Endothelial cell of umbilical vein (primary cell): Measurements from ENCODE around the gene KCTD18. TPM values are rescaled to one million over a fixed set of nuclear protein-coding genes. Genes with fewer than 3 reads are reported as not detected.

Experiments
- BruUV-seq: library from RNA; stranded (reverse); fragments of 400-500 nt; replicated peaks from 2 replicates; lab custom pipeline; 2021; lab: Mats Ljungman, UMichigan
- CTCF ChIA-PET: fragments of 300-600, 350-600 bp; sonication (Branson Sonifier 250); formaldehyde crosslinking; loops from one replicate; lab custom pipeline; 2021; ENCODE audit warnings: antibody characterized with exemption, inconsistent platforms; lab: Charles Lee
- POLR2A ChIA-PET: fragments of 300-600, 350-600 bp; sonication (Branson Sonifier 250); formaldehyde crosslinking; loops from one replicate; lab custom pipeline; 2021; ENCODE audit warnings: antibody characterized with exemption, inconsistent platforms; lab: Charles Lee
- DNase-seq: peaks from one replicate; pipeline ENCODE4 v3.0.0-alpha.2; 2011; ENCODE audit warnings: low read depth, low spot score
- FAIRE-seq: peaks from 2 replicates; lab custom pipeline; 2011; peaks lifted over from hg19 to GRCh38; lab: Jason Lieb, UNC
- H2AFZ ChIP-seq: 2 replicates; pipeline ENCODE4 v1.6.0; 2012; ENCODE audit warnings: low read depth, low read length, control low read depth, inconsistent platforms
- H3K27ac ChIP-seq: 2 replicates; pipeline ENCODE4 v1.5.1; 2011; ENCODE audit warnings: low read depth, mild to moderate bottlenecking, control low read depth, low read length, moderate library complexity; ENCODE audit not compliant: insufficient read depth
- H3K27me3 ChIP-seq, 2 experiments: 2 replicates each; pipeline versions ENCODE4 v1.6.0 to v1.6.1; 2011; ENCODE audit warnings: low read length in 2 of 2, mixed read lengths in 1 of 2; ENCODE audit not compliant: control insufficient read depth in 2 of 2, insufficient read depth in 2 of 2
- H3K36me3 ChIP-seq, 2 experiments: 2 replicates in 1 of 2; 3 replicates in 1 of 2; pipeline ENCODE4 v1.5.1; 2011; ENCODE audit warnings: low read length in 2 of 2, mild to moderate bottlenecking in 1 of 2, moderate library complexity in 1 of 2; ENCODE audit not compliant: control insufficient read depth in 2 of 2, insufficient read depth in 2 of 2; ENCODE audit errors: extremely low read depth in 1 of 2
- H3K4me1 ChIP-seq: 3 replicates; pipeline ENCODE4 v1.5.1; 2011; ENCODE audit warnings: mild to moderate bottlenecking, low read length; ENCODE audit not compliant: control insufficient read depth, insufficient read depth; ENCODE audit errors: extremely low read depth
- H3K4me2 ChIP-seq: 2 replicates; pipeline ENCODE4 v1.6.1; 2011; ENCODE audit warnings: low read length, control low read depth, mixed read lengths; ENCODE audit not compliant: insufficient read depth
- H3K4me3 ChIP-seq, 3 experiments: fragments of 200-600 bp in 1 of 3; sonication (generic), shearing (Covaris generic) in 1 of 3; replicated peaks in 1 of 3; 2 replicates each; pipeline ENCODE4 v1.5.1; 2011 to 2016; ENCODE audit warnings: control low read depth in 3 of 3, low read length in 3 of 3, mild to moderate bottlenecking in 2 of 3, inconsistent platforms in 1 of 3, low read depth in 1 of 3, moderate library complexity in 1 of 3; ENCODE audit not compliant: insufficient read depth in 1 of 3
- H3K79me2 ChIP-seq: 2 replicates; pipeline ENCODE4 v1.6.0; 2012; ENCODE audit warnings: low read length, inconsistent platforms; ENCODE audit not compliant: control insufficient read depth, insufficient read depth
- H3K9ac ChIP-seq: replicated peaks from 2 replicates; pipeline ENCODE3; 2011; ENCODE audit warnings: low read length, control low read depth; ENCODE audit not compliant: insufficient read depth; ENCODE audit errors: extremely low read depth
- H3K9me1 ChIP-seq: replicated peaks from 3 replicates; pipeline ENCODE4 v1.6.0; 2011; ENCODE audit warnings: mild to moderate bottlenecking, low read length; ENCODE audit not compliant: control insufficient read depth, insufficient read depth; ENCODE audit errors: extremely low read depth
- H3K9me3 ChIP-seq: replicated peaks from 2 replicates; pipeline ENCODE4 v1.5.1; 2012; ENCODE audit warnings: low read length, inconsistent platforms; ENCODE audit not compliant: control insufficient read depth, insufficient read depth
- H4K20me1 ChIP-seq: replicated peaks from 2 replicates; pipeline ENCODE3; 2011; ENCODE audit warnings: mild to moderate bottlenecking, low read length; ENCODE audit not compliant: control insufficient read depth, insufficient read depth; ENCODE audit errors: extremely low read depth
- CTCF ChIP-seq, 2 donors: IDR thresholded peaks; 1 replicate in 1 of 2; 2 replicates in 1 of 2; pipeline ENCODE4 v1.5.1; 2011; ENCODE audit warnings: low read length in 2 of 2, mild to moderate bottlenecking in 2 of 2, moderate library complexity in 2 of 2, control low read depth in 1 of 2, inconsistent platforms in 1 of 2, low read depth in 1 of 2; ENCODE audit not compliant: insufficient read depth in 1 of 2; ENCODE audit errors: extremely low read depth in 1 of 2
- EZH2 ChIP-seq: IDR thresholded peaks from 2 replicates; pipeline ENCODE4 v1.6.1; 2012; ENCODE audit warnings: borderline replicate concordance, low read depth, mild to moderate bottlenecking, moderate library complexity, low read length, inconsistent platforms; ENCODE audit not compliant: severe bottlenecking
- FOS ChIP-seq: IDR thresholded peaks from 2 replicates; pipeline ENCODE4 v1.6.1; 2011; ENCODE audit warnings: mild to moderate bottlenecking, low read length, moderate library complexity, borderline replicate concordance; ENCODE audit not compliant: insufficient read depth
- GATA2 ChIP-seq: IDR thresholded peaks from 2 replicates; pipeline ENCODE4 v1.7.0; 2011; ENCODE audit warnings: low read depth, mild to moderate bottlenecking, moderate library complexity, mixed read lengths, low read length; ENCODE audit not compliant: insufficient read length, insufficient read depth
- JUN ChIP-seq: IDR thresholded peaks from 2 replicates; pipeline ENCODE4 v1.6.1; 2011; ENCODE audit warnings: borderline replicate concordance, low read depth; ENCODE audit not compliant: insufficient read length, insufficient read depth
- MAX ChIP-seq: IDR thresholded peaks from 2 replicates; pipeline ENCODE4 v1.6.1; 2011; ENCODE audit not compliant: insufficient read depth, insufficient read length
- MYC ChIP-seq: IDR thresholded peaks from one replicate; pipeline ENCODE4 v1.6.1; 2011; ENCODE audit warnings: mild to moderate bottlenecking, low read depth, low read length
- POLR2A ChIP-seq: IDR thresholded peaks from 2 replicates; pipeline ENCODE4 v1.6.1; 2012; ENCODE audit warnings: low read depth, mild to moderate bottlenecking, control low read depth, low read length
- POLR2AphosphoS5 ChIP-seq: IDR thresholded peaks from 2 replicates; pipeline ENCODE4 v1.6.1; 2012; ENCODE audit warnings: low read depth, mild to moderate bottlenecking, control low read depth, low read length, moderate library complexity; ENCODE audit not compliant: insufficient read depth
- dilution Hi-C: fragments of 300-500 bp; cut with MboI; formaldehyde crosslinking; loops from one replicate; pipeline ENCODE4 v1.15.0; 2019; ENCODE audit warnings: low sequenced_read_pairs; ENCODE audit not compliant: extremely low pct_ligation_motif_present
- intact Hi-C: fragments of 100-400 bp; cut with micrococcal nuclease; formaldehyde crosslinking; loops from one replicate; pipeline ENCODE4 v1.10.0; 2022
- polyA plus RNA-seq, 4 experiments: library from polyadenylated mRNA; depleted of rRNA in 3 of 4; stranded (reverse) in 3 of 4; unstranded in 1 of 4; fragments of >200 nt; gene quantifications; 2 replicates each; pipeline versions ENCODE4 v1.2.1 to v1.2.3, GENCODE V29; 2011 to 2012; ENCODE audit warnings: missing spikeins in 1 of 4
- total RNA-seq: library from RNA; stranded (reverse); gene quantifications from 2 replicates; pipeline ENCODE4 v1.2.3, GENCODE V29; 2021

KCTD18 gene
- total and polyA plus RNA-seq, 2 donors (not counting 3 experiments of a cell fraction or from before 2014, with no cell fraction given) = 2.6 to 6.6 TPM

DNA sequence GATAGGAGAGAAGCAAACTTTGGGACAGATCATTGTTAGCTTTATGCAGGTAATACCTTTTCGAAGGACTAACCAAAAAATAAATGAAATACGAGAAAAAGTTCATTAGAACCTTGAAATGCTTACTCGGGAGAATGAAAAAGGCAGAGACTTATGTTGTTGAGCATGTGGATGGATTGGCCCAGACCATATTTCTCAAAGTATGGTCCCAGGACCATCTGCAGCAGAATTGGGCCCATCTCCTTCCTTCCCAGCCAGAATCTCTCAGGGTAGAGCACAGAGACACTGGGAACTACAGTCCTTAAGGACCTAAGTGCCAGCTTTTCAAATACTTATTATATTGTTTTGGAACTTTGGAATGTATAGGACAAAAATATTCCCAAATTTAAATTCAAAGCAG, 50.8 kb downstream of the KCTD18 start:
- ChIA-PET CTCF (no interaction called here), POLR2A (no interaction called here)
- dilution Hi-C loops = no loop called here
- intact Hi-C loops = loop anchor here (5.0 kb wide), 1 partner anchor 152 kb away; the partner anchor contains the start of gene SPATS2L
- TF ChIP-seq EZH2 = no peak
- no peak for TF ChIP-seq JUN
- TF ChIP-seq GATA2 = no peak
- no peak for TF ChIP-seq MYC
- no peak for TF ChIP-seq POLR2A
- TF ChIP-seq MAX = no peak
- TF ChIP-seq POLR2AphosphoS5 = no peak
- TF ChIP-seq CTCF (IDR thresholded peaks at IDR 0.05; ENCODE audit: extremely low read depth in 1 of 2, insufficient read depth in 1 of 2, low read depth in 1 of 2, low read length in 2 of 2) = no peak
- TF ChIP-seq FOS = no peak
- no peak overlapping the region for H3K9ac ChIP-seq
- DNase-seq = no peak
- no peak overlapping the region for H3K27ac ChIP-seq
- H3K36me3 ChIP-seq = peaks cover 0 to 2% of the 10 kb centered on the region in 2 experiments
- H3K9me1 ChIP-seq = no peaks in the 10 kb centered on the region
- FAIRE-seq = no peak
- no peaks in the 10 kb centered on the region for H3K79me2 ChIP-seq
- H4K20me1 ChIP-seq = no peaks in the 10 kb centered on the region
- BruUV-seq = no TSS peak
- H3K4me1 ChIP-seq = peaks cover 6% of the 10 kb centered on the region
- H2AFZ ChIP-seq = no peak overlapping the region
- no peaks in the 10 kb centered on the region for H3K27me3 ChIP-seq
- no peak overlapping the region for H3K4me2 ChIP-seq
- H3K4me3 ChIP-seq = no peak overlapping the region
- no peaks in the 10 kb centered on the region for H3K9me3 ChIP-seq
